Sigmoid colon (tissue), 7 donors: ENCODE results near the gene FBN3. TPM values are rescaled to one million over a fixed set of nuclear protein-coding genes. Genes with fewer than 3 reads are reported as not detected.
"Not testable (repeated sequence)": the region's sequence is repeated elsewhere in the genome, so short reads cannot be mapped to it uniquely, and the experiment has no call there.

Source experiments
- DNase-seq: peaks from one replicate; pipeline ENCODE4 v3.0.0-alpha.2; 2019
- H3K27ac ChIP-seq, 4 donors: fragments of 200-600 bp; sonication (generic); one replicate each; pipeline ENCODE4 v1.5.1; 2016 to 2019; ENCODE audit warnings: mild to moderate bottlenecking in 1 of 4
- H3K27me3 ChIP-seq, 3 donors: fragments of 200-600 bp; sonication (generic); one replicate each; pipeline ENCODE4 v1.5.1; 2019; ENCODE audit warnings: mild to moderate bottlenecking in 1 of 3
- H3K36me3 ChIP-seq, 4 donors: fragments of 200-600 bp; sonication (generic); one replicate each; pipeline ENCODE4 v1.5.1; 2016 to 2019
- H3K4me1 ChIP-seq, 4 donors: fragments of 200-600 bp; sonication (generic); one replicate each; pipeline ENCODE4 v1.5.1; 2017 to 2019
- H3K4me3 ChIP-seq, 4 donors: fragments of 200-600 bp; sonication (generic); one replicate each; pipeline ENCODE4 v1.5.1; 2017 to 2019; ENCODE audit warnings: mild to moderate bottlenecking in 2 of 4, moderate library complexity in 1 of 4
- H3K9me3 ChIP-seq, 4 donors: fragments of 200-600 bp in 3 of 4; sonication (generic) in 3 of 4; one replicate each; pipeline versions ENCODE4 v1.5.1 to v1.6.1; 2013 to 2019
- CTCF ChIP-seq, 4 experiments: fragments of 450-650 bp in 3 of 4; fragments of 200-600 bp in 1 of 4; IDR thresholded peaks; one replicate each; pipeline ENCODE4 v1.5.1; 2016 to 2019; ENCODE audit warnings: antibody characterized with exemption in 4 of 4, mild to moderate bottlenecking in 3 of 4, moderate library complexity in 2 of 4
- EP300 ChIP-seq, 4 donors: sonication (generic); formaldehyde crosslinking; IDR thresholded peaks; one replicate each; pipeline ENCODE4 v1.6.1; 2017; ENCODE audit warnings: antibody characterized with exemption in 4 of 4
- POLR2A ChIP-seq, 2 donors: fragments of 450-650 bp; IDR thresholded peaks; one replicate each; pipeline ENCODE4 v1.6.1; 2016; ENCODE audit warnings: antibody characterized with exemption in 2 of 2, mild to moderate bottlenecking in 2 of 2, moderate library complexity in 2 of 2
- POLR2AphosphoS5 ChIP-seq, 4 donors: sonication (generic); formaldehyde crosslinking; IDR thresholded peaks; one replicate each; pipeline ENCODE4 v1.6.1; 2017; ENCODE audit warnings: antibody characterized with exemption in 4 of 4
- WGBS, 2 donors: extraction: QIAGEN DNeasy Blood & Tissue Kit; methylation state at CpG; one replicate each; pipeline ENCODE4 v1.1.7; 2013; 5-methylcytosine and 5-hydroxymethylcytosine counted together
- intact Hi-C: fragments of 100-400 bp; cut with DNase I; formaldehyde crosslinking; loops from one replicate; pipeline ENCODE4 v1.15.1; 2023
- polyA plus RNA-seq, 3 donors: library from polyadenylated mRNA; stranded (reverse); fragments of 200-250 nt; gene quantifications; one replicate each; pipeline ENCODE4 v1.2.3, GENCODE V29; 2013
- total RNA-seq, 4 donors: library from RNA; depleted of rRNA; stranded (reverse); fragments of >200 nt; gene quantifications; one replicate each; pipeline ENCODE4 v1.1.0, GENCODE V29; 2016
- donor health status: healthy with polysubstance abuse.
- donor health status: Bipolar disorder and iron deficiency.
- donor health status: healthy.

Gene FBN3
- total and polyA plus RNA-seq, 7 donors = 0.06 TPM; not detected in 6

GRCh38 chr19:8167985-8168384 lies 18.6 kb upstream of the FBN3 start:
- no peak overlapping the region for H3K27ac ChIP-seq
- intact Hi-C loops = no loop called here
- H3K4me3 ChIP-seq = no peak overlapping the region
- peaks cover 0 to 11% (median 6%) of the 10 kb centered on the region in 4 donors for H3K4me1 ChIP-seq
- H3K27me3 ChIP-seq = no peaks in the 10 kb centered on the region
- no peaks in the 10 kb centered on the region for H3K9me3 ChIP-seq
- no peak for TF ChIP-seq POLR2AphosphoS5 (IDR thresholded peaks at IDR 0.05)
- no peak for TF ChIP-seq POLR2A (IDR thresholded peaks at IDR 0.05)
- TF ChIP-seq EP300 (IDR thresholded peaks at IDR 0.05) = no peak
- no peak for TF ChIP-seq CTCF (IDR thresholded peaks at IDR 0.05)
- WGBS, 2 donors = 53 to 74% methylated on average over 6 of the region's 6 CpGs
- DNase-seq = no peak
- H3K36me3 ChIP-seq = no peaks in the 10 kb centered on the region

DNA sequence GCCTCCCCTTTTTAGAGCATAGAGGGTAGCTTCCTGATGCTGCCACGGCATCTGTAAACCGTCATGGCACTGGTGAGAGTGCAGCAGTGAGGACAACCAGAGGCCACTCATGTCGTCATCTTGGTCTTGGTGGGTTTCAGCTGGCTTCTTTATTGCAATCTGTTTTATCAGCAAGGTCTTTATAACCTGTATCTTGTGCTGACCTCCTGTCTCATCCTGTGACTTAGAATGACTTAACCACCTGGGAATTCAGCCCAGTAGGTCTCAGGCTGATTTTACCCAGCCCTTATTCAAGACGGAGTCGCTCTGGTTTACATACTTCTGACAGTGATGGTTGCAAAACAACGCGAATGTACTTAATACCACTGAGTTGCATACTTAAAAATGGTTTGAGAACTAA lies 14.4 kb upstream of the FBN3 start:
- Histone ChIP-seq H3K27me3 (no peaks in the 10 kb centered on the region), H3K27ac (peak overlapping the region in 2 of 4 donors; percentile 16 to 50), H3K4me1 (peaks cover 0 to 11% (median 6%) of the 10 kb centered on the region in 4 donors), H3K9me3 (no peaks in the 10 kb centered on the region), H3K36me3 (no peaks in the 10 kb centered on the region), H3K4me3 (no peak overlapping the region)
- intact Hi-C loops = no loop called here
- 64% methylated on average over 7 of the region's 7 CpGs for WGBS, 2 donors
- TF ChIP-seq CTCF (IDR thresholded peaks at IDR 0.05) = no peak
- TF ChIP-seq POLR2AphosphoS5 (IDR thresholded peaks at IDR 0.05) = peak in 1 of 4 donors; percentile 27
- DNase-seq = no peak

DNA sequence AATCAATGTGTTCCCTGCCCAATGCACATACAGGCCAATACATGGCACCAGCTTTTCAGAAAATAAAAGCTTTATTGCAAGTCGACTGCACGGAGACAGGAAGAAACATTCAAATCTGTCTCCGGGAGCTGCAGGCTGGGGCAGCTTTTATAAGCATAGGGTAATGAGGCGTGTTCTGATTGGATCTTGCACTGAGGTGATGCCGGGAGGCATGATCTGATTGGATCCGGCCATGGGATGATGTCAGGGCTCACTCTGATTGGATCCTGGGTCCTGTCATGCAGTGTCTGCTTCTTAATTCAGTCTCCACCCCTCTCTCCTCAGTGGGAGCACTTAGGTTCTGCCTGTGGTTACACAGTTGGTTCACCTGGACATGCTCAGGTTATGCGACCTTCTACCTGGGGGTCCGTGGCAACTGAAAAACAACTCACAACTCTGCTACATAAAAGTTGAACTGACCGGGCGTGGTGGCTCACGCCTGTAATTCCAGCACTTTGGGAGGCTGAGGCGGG lies 11.8 kb upstream of the FBN3 start:
- no peak for DNase-seq
- no peaks in the 10 kb centered on the region for H3K9me3 ChIP-seq
- TF ChIP-seq POLR2AphosphoS5 (IDR thresholded peaks at IDR 0.05) (no peak), POLR2A (IDR thresholded peaks at IDR 0.05) (no peak), EP300 (IDR thresholded peaks at IDR 0.05) (no peak), CTCF (IDR thresholded peaks at IDR 0.05) (no peak)
- no peak overlapping the region for H3K27ac ChIP-seq
- no peaks in the 10 kb centered on the region for H3K27me3 ChIP-seq
- intact Hi-C loops = no loop called here
- no peak overlapping the region for H3K4me3 ChIP-seq
- WGBS, 2 donors = 54 to 66% methylated on average over 12 of the region's 12 CpGs
- H3K4me1 ChIP-seq = peaks cover 0 to 11% (median 6%) of the 10 kb centered on the region in 4 donors
- no peaks in the 10 kb centered on the region for H3K36me3 ChIP-seq

DNA sequence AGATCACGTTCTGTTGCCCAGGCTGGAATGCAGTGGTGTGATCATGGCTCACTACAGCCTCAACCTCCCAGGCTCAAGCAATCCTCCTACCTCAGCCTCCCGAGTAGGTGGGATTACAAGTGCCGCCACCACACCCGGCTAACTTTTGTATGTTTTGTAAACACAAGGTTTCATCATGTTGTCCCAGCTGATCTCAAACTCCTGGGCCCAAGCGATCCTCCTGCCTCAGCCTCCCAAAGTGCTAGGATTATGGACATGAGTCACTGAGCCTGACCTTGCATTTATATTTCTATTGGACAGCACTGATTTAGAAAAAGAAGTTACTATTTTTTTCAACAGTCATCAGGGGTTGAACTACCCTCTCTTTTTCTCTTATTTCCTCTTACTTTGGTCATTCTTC lies 9.9 kb upstream of the FBN3 start:
- H3K4me3 ChIP-seq, H3K36me3 ChIP-seq, H3K27me3 ChIP-seq, H3K27ac ChIP-seq, DNase-seq, H3K9me3 ChIP-seq: not testable (repeated sequence)
- WGBS, 2 donors = 74 to 91% methylated on average over 5 of the region's 5 CpGs
- intact Hi-C loops = loop anchor here (5.0 kb wide), 1 partner anchor 48 kb away; the partner anchor contains the start of gene CERS4
- peaks cover 0 to 19% (median 17%) of the 10 kb centered on the region in 4 donors for H3K4me1 ChIP-seq

- Histone ChIP-seq H3K27me3 (no peaks in the 10 kb centered on the region), H3K9me3 (no peaks in the 10 kb centered on the region), H3K4me3 (no peak overlapping the region), H3K36me3 (no peaks in the 10 kb centered on the region), H3K4me1 (peaks cover 0 to 18% (median 11%) of the 10 kb centered on the region in 4 donors), H3K27ac (no peak overlapping the region)
- intact Hi-C loops = loop anchor here (1.0 to 5.0 kb wide), 2 partner anchors 49 to 95 kb away; partner anchors contain the start of gene CERS4
- 47 to 51% methylated on average over 14 of the region's 14 CpGs for WGBS, 2 donors
- DNase-seq = peak; percentile 74
- no peak for TF ChIP-seq EP300 (IDR thresholded peaks at IDR 0.05)
- no peak for TF ChIP-seq POLR2AphosphoS5 (IDR thresholded peaks at IDR 0.05)
- peak; percentile 42 to 62 (median 60) for TF ChIP-seq CTCF (IDR thresholded peaks at IDR 0.05)
These were observed 9.2 kb upstream of the FBN3 start for GRCh38 chr19:8158411-8159074.
